Peyer's patch (tissue), 4 donors: ENCODE data around the gene CDC25C. TPM values are rescaled to one million over a fixed set of nuclear protein-coding genes. Genes with fewer than 3 reads are reported as not detected.

Experiments
- DNase-seq, 3 donors: peaks; one replicate each; pipeline ENCODE4 v3.0.0-alpha.2; 2017 to 2019
- H3K27ac ChIP-seq, 4 donors: fragments of 200-600 bp; sonication (generic); one replicate each; pipeline ENCODE4 v1.5.1; 2016 to 2019
- H3K27me3 ChIP-seq, 2 donors: fragments of 200-600 bp; sonication (generic); one replicate each; pipeline ENCODE4 v1.5.1; 2019
- H3K36me3 ChIP-seq, 3 donors: fragments of 200-600 bp; sonication (generic); one replicate each; pipeline ENCODE4 v1.5.1; 2016 to 2019
- H3K4me1 ChIP-seq, 4 donors: fragments of 200-600 bp; sonication (generic); one replicate each; pipeline ENCODE4 v1.5.1; 2016 to 2019
- H3K4me3 ChIP-seq, 4 donors: fragments of 200-600 bp; sonication (generic); 1 replicate in 3 of 4; 2 replicates in 1 of 4; pipeline ENCODE4 v1.5.1; 2016 to 2019; ENCODE audit warnings: mild to moderate bottlenecking in 1 of 4
- H3K9me3 ChIP-seq, 4 donors: fragments of 200-600 bp; sonication (generic); one replicate each; pipeline ENCODE4 v1.5.1; 2016 to 2019; ENCODE audit warnings: mild to moderate bottlenecking in 1 of 4
- POLR2A ChIP-seq, 2 donors: fragments of 450-650 bp; IDR thresholded peaks; one replicate each; pipeline ENCODE4 v1.5.1; 2017; ENCODE audit warnings: antibody characterized with exemption in 2 of 2, mild to moderate bottlenecking in 2 of 2, moderate library complexity in 2 of 2
- total RNA-seq, 4 donors: library from RNA; depleted of rRNA; stranded (reverse); fragments of >200 nt; gene quantifications; one replicate each; pipeline ENCODE4 v1.1.0, GENCODE V29; 2016
- TF ChIP-seq, protein P1 (sequence below), 6 experiments: fragments of 450-650 bp in 4 of 6; fragments of 200-600 bp in 2 of 6; sonication (generic) in 1 of 6; IDR thresholded peaks; one replicate each; pipeline ENCODE4 v1.5.1; 2017 to 2019; ENCODE audit warnings: antibody characterized with exemption in 6 of 6, mild to moderate bottlenecking in 3 of 6, moderate library complexity in 1 of 6

CDC25C gene
- total RNA-seq, 4 donors from 2014 or later, result 0.88 to 4.1 (median 0.94) TPM

DNA sequence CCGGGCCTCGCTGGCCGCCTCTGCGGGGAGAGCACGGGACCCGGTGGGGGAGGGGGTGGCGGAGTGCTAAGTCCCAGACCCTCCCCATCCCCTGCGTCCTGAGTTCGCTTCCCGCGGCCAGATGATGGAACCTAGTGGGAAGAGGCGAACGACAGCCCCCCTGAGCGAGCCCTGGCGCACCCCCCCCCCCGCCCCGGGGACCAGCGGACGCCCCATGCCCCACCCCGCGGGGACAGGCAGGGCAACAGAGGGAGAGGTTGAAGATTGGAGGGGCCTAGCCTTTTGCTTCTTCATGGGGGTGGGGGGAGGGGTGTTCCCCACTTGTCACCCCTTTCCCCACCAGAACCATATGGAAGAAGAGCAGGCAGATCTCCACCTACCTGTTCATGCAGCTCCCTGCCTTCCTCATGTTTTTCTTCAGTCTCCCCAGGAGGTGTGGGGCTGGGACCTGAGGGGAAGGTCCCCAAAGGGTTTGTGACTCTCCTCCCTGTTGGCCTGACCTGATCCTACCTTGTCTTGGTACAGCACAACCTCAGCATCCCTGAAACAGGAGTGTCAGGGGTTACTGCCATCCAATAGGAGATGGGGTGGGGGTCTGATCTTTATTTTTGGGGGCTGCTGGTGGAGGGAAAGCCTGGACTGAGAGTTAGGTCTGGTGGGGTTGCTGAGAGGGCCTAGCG, 6.9 kb upstream of the CDC25C start:
- H3K9me3 ChIP-seq, result no peaks in the 10 kb centered on the region
- peaks cover 0 to 21% (median 0%) of the 10 kb centered on the region in 3 donors for H3K36me3 ChIP-seq
- DNase-seq, result no peak
- peaks cover 0 to 20% (median 0%) of the 10 kb centered on the region in 4 donors for H3K4me1 ChIP-seq
- TF ChIP-seq, protein P1, sequence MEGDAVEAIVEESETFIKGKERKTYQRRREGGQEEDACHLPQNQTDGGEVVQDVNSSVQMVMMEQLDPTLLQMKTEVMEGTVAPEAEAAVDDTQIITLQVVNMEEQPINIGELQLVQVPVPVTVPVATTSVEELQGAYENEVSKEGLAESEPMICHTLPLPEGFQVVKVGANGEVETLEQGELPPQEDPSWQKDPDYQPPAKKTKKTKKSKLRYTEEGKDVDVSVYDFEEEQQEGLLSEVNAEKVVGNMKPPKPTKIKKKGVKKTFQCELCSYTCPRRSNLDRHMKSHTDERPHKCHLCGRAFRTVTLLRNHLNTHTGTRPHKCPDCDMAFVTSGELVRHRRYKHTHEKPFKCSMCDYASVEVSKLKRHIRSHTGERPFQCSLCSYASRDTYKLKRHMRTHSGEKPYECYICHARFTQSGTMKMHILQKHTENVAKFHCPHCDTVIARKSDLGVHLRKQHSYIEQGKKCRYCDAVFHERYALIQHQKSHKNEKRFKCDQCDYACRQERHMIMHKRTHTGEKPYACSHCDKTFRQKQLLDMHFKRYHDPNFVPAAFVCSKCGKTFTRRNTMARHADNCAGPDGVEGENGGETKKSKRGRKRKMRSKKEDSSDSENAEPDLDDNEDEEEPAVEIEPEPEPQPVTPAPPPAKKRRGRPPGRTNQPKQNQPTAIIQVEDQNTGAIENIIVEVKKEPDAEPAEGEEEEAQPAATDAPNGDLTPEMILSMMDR (IDR thresholded peaks at IDR 0.05), result no peak
- TF ChIP-seq POLR2A (IDR thresholded peaks at IDR 0.05), result no peak
- H3K27ac ChIP-seq, result peak overlapping the region; percentile 86 to 92 (median 89)
- H3K4me3 ChIP-seq, result peak overlapping the region; percentile 80 to 91 (median 84)
- no peaks in the 10 kb centered on the region for H3K27me3 ChIP-seq

DNA sequence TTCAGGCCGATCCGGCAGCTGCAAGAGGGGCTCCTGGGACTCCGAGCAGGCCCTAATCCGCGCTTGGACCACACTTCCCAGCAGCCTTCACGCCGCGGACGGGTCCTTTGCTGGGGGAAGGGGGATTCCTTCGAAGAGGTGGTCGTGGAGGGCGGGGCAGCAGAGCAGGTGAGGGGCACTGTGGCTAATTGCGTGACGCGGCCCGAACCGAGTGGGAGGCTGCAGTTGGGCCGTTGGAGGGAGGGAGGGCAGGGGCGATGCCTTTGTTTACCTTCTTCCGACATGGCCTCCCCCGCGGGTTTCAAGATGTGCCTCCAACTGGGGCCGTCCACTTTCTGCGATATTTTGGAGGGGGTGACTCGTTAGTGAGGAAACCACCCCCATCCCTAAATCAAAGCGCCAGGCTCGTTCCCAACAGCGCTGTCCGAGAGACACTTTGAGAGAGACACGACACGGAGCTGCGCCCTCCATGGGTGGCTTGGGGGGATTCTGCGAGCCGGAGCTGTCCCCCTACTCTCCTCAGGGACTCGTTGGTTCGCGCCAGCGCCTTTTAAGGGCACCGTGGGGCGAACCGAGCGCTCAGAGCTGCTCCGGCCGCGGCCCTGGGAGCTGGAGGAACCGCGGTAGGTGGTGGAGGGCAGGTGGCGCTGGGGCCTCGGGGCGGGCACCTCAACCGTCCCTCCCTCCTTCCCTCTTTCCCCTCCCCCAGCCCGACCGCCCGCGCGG, 6.2 kb upstream of the CDC25C start, which contains the start of gene FAM53C:
FAM53C (plus strand) TSS at position 582 of the 726 bp plus-strand sequence. CDS start 3,070 bp downstream, outside the sequence.
- H3K4me3 ChIP-seq, result peak within 1 kb of the TSS; percentile 80 to 91 (median 84)
- peaks cover 0 to 14% (median 0%) of the 10 kb centered on the region in 3 donors for H3K36me3 ChIP-seq
- H3K4me1 ChIP-seq, result peaks cover 0 to 20% (median 0%) of the 10 kb centered on the region in 4 donors
- DNase-seq, result peak; percentile 91 to 96 (median 96)
- H3K27me3 ChIP-seq, result no peaks in the 10 kb centered on the region
- no peaks in the 10 kb centered on the region for H3K9me3 ChIP-seq
- peak within 1 kb of the TSS; percentile 86 to 92 (median 89) for H3K27ac ChIP-seq
- peak; percentile 98 to 99 for TF ChIP-seq POLR2A (IDR thresholded peaks at IDR 0.05)
- TF ChIP-seq, protein P1 (IDR thresholded peaks at IDR 0.05), result peak in 2 of 6 experiments; percentile 1 to 23

GRCh38 chr5:138336952-138337684, 5.5 kb upstream of the CDC25C start:
- peak in 2 of 3 donors; percentile 74 to 88 for DNase-seq
- Histone ChIP-seq H3K4me3 (peak overlapping the region; percentile 80 to 91 (median 84)), H3K27me3 (no peaks in the 10 kb centered on the region), H3K9me3 (no peaks in the 10 kb centered on the region), H3K36me3 (peaks cover 0 to 11% (median 0%) of the 10 kb centered on the region in 3 donors), H3K4me1 (peaks cover 0 to 20% (median 0%) of the 10 kb centered on the region in 4 donors), H3K27ac (peak overlapping the region; percentile 86 to 92 (median 89))
- no peak for TF ChIP-seq POLR2A (IDR thresholded peaks at IDR 0.05)
- TF ChIP-seq, protein P1 (IDR thresholded peaks at IDR 0.05), result no peak

DNA sequence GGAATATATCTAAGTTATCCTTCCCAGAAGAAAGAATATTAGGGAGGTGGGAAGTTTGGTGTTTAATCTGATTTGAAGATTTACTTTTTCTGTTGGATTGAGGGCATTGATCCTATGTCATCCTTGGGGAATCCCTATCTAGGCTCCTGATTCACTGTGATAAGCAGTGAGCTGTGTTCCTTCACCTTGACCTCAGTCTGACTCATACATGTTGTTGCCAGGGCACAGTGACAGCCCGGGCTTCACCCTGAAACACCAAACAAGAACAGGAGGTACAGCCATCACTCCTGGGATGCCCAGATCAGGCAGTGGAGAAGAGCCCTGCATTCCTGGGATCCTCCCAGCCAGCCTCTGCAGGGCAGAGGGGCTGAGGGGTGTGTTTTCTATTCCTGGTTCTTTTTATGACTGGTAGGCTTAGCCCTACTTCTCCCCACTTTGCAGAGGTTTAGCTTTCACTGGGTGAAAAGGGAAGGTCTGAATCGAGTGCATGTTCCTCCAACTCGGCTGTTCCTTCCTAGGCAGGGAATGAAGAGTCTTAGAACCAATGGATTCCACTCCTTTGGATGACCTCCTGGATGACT, 3.4 kb upstream of the CDC25C start:
- no peaks in the 10 kb centered on the region for H3K36me3 ChIP-seq
- no peak overlapping the region for H3K4me3 ChIP-seq
- peak in 1 of 3 donors; percentile 52 for DNase-seq
- H3K27me3 ChIP-seq, result no peaks in the 10 kb centered on the region
- no peak for TF ChIP-seq POLR2A (IDR thresholded peaks at IDR 0.05)
- TF ChIP-seq, protein P1 (IDR thresholded peaks at IDR 0.05), result no peak
- H3K27ac ChIP-seq, result no peak overlapping the region
- H3K4me1 ChIP-seq, result peaks cover 0 to 22% (median 4%) of the 10 kb centered on the region in 4 donors
- H3K9me3 ChIP-seq, result no peaks in the 10 kb centered on the region
